Measurements from ENCODE around the gene ARMS2. TPM values are rescaled to one million over a fixed set of nuclear protein-coding genes. Genes with fewer than 3 reads are reported as not detected.
A peak's percentile ranks its signal among the peaks of the same experiment; 100 is the strongest.

ARMS2 gene
- polyA plus RNA-seq, 3 donors: not detected

DNA sequence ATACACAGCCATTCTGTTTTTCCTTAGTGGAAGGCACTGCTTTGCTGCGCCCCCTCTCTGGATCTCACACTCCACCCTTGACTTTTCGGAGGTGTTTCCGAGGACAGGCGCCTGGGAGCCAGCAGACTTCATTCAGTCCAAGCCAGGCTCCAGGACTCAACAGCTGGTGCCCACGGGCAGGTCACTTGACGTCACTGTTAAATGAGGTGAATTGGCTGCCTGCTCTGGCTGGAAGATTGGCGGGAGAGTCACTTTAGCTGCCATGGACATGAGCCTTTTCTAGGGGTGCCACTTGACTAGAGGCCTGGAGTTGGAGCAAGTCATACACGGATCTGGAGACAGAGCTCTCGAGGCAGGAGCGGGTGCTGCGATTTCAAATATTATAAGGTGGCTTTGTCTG lies 10.1 kb downstream of the ARMS2 start:
- Histone ChIP-seq H3K4me1 (ENCODE audit: control insufficient read depth in 1 of 2, insufficient read depth in 2 of 2, low read length in 2 of 2) (peaks cover 47 to 67% of the 10 kb centered on the region in 2 donors), H3K27me3 (ENCODE audit: control insufficient read depth in 2 of 2, insufficient read depth in 2 of 2, low read length in 2 of 2) (peaks cover 43 to 57% of the 10 kb centered on the region in 2 donors), H3K4me2 (replicated peaks; ENCODE audit: extremely low read depth, low read length, poor library complexity, severe bottlenecking) (no peak overlapping the region), H2AFZ (ENCODE audit: insufficient read depth, low read depth, low read length, poor library complexity, severe bottlenecking) (no peak overlapping the region), H3K36me3 (replicated peaks in 1 of 2; ENCODE audit: control insufficient read depth in 1 of 2, insufficient read depth in 2 of 2, low read length in 2 of 2) (no peaks in the 10 kb centered on the region), H3K9ac (ENCODE audit: insufficient read depth, low read length, poor library complexity, severe bottlenecking) (no peak overlapping the region), H4K20me1 (ENCODE audit: insufficient read depth, low read length) (no peaks in the 10 kb centered on the region), H3K9me3 (replicated peaks in 1 of 2; ENCODE audit: control insufficient read depth in 1 of 2, insufficient read depth in 1 of 2, low read length in 2 of 2) (peaks cover 0 to 27% of the 10 kb centered on the region in 2 donors), H3K4me3 (replicated peaks in 1 of 3; ENCODE audit: low read depth in 2 of 3, low read length in 3 of 3) (no peak overlapping the region), H3K79me2 (ENCODE audit: insufficient read depth, low read length) (no peaks in the 10 kb centered on the region), H3K27ac (ENCODE audit: low read depth in 1 of 2, low read length in 2 of 2) (no peak overlapping the region)
- Mint-ChIP-seq H3K4me3 (peak overlapping the region in 1 of 2 donors; percentile 93), H3K27me3 (ENCODE audit: low read depth in 3 of 3) (peaks cover 57 to 61% (median 59%) of the 10 kb centered on the region in 3 donors), H3K36me3 (peaks cover 6 to 23% of the 10 kb centered on the region in 2 donors), H3K4me1 (peaks cover 75% of the 10 kb centered on the region), H3K9me3 (peaks cover 0 to 12% (median 6%) of the 10 kb centered on the region in 7 donors), H3K27ac (no peak overlapping the region)
- WGBS (ENCODE audit: insufficient coverage): 95% methylated on average over 8 of the region's 11 CpGs
- TF ChIP-seq, protein P1, sequence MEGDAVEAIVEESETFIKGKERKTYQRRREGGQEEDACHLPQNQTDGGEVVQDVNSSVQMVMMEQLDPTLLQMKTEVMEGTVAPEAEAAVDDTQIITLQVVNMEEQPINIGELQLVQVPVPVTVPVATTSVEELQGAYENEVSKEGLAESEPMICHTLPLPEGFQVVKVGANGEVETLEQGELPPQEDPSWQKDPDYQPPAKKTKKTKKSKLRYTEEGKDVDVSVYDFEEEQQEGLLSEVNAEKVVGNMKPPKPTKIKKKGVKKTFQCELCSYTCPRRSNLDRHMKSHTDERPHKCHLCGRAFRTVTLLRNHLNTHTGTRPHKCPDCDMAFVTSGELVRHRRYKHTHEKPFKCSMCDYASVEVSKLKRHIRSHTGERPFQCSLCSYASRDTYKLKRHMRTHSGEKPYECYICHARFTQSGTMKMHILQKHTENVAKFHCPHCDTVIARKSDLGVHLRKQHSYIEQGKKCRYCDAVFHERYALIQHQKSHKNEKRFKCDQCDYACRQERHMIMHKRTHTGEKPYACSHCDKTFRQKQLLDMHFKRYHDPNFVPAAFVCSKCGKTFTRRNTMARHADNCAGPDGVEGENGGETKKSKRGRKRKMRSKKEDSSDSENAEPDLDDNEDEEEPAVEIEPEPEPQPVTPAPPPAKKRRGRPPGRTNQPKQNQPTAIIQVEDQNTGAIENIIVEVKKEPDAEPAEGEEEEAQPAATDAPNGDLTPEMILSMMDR (IDR thresholded peaks at IDR 0.05): no peak
- intact Hi-C loops (cut with micrococcal nuclease): no loop called here
- DNase-seq: no peak

- 90% methylated on average over 4 of the region's 6 CpGs for WGBS (ENCODE audit: insufficient coverage)
- Histone ChIP-seq H3K9me3 (replicated peaks in 1 of 2; ENCODE audit: control insufficient read depth in 1 of 2, insufficient read depth in 1 of 2, low read length in 2 of 2) (peaks cover 0 to 17% of the 10 kb centered on the region in 2 donors), H3K4me1 (ENCODE audit: control insufficient read depth in 1 of 2, insufficient read depth in 2 of 2, low read length in 2 of 2) (peaks cover 55 to 73% of the 10 kb centered on the region in 2 donors), H3K4me2 (replicated peaks; ENCODE audit: extremely low read depth, low read length, poor library complexity, severe bottlenecking) (no peak overlapping the region), H3K36me3 (replicated peaks in 1 of 2; ENCODE audit: control insufficient read depth in 1 of 2, insufficient read depth in 2 of 2, low read length in 2 of 2) (no peaks in the 10 kb centered on the region), H3K79me2 (ENCODE audit: insufficient read depth, low read length) (no peaks in the 10 kb centered on the region), H3K27ac (ENCODE audit: low read depth in 1 of 2, low read length in 2 of 2) (no peak overlapping the region), H3K4me3 (replicated peaks in 1 of 3; ENCODE audit: low read depth in 2 of 3, low read length in 3 of 3) (no peak overlapping the region), H4K20me1 (ENCODE audit: insufficient read depth, low read length) (no peaks in the 10 kb centered on the region), H3K9ac (ENCODE audit: insufficient read depth, low read length, poor library complexity, severe bottlenecking) (no peak overlapping the region), H2AFZ (ENCODE audit: insufficient read depth, low read depth, low read length, poor library complexity, severe bottlenecking) (no peak overlapping the region), H3K27me3 (ENCODE audit: control insufficient read depth in 2 of 2, insufficient read depth in 2 of 2, low read length in 2 of 2) (peaks cover 34 to 48% of the 10 kb centered on the region in 2 donors)
- peaks cover 6 to 23% of the 10 kb centered on the region in 2 donors for H3K36me3 Mint-ChIP-seq
- peaks cover 47 to 51% (median 50%) of the 10 kb centered on the region in 3 donors for H3K27me3 Mint-ChIP-seq (ENCODE audit: low read depth in 3 of 3)
- intact Hi-C loops (cut with micrococcal nuclease): no loop called here
- TF ChIP-seq, protein P1 (IDR thresholded peaks at IDR 0.05): no peak
- H3K9me3 Mint-ChIP-seq: peaks cover 0 to 10% (median 5%) of the 10 kb centered on the region in 7 donors
- H3K4me3 Mint-ChIP-seq: peak overlapping the region in 1 of 2 donors; percentile 93
- no peak for DNase-seq
- peaks cover 75% of the 10 kb centered on the region for H3K4me1 Mint-ChIP-seq
- H3K27ac Mint-ChIP-seq: no peak overlapping the region
These were observed 11.1 kb downstream of the ARMS2 start for GRCh38 chr10:122465401-122466040.

Measured in CD14-positive monocyte (primary cell).